ENCODE results near the gene ZNF585A.

Gene ZNF585A

GRCh38 chr19:37165635-37166034 is 6.9 kb downstream of the ZNF585A start:
- no peak for TF ChIP-seq CTCF (IDR thresholded peaks at IDR 0.05)

- TF ChIP-seq CTCF (IDR thresholded peaks at IDR 0.05): no peak
These were observed 12.3 kb downstream of the ZNF585A start for GRCh38 chr19:37160153-37160552.

- TF ChIP-seq CTCF (IDR thresholded peaks at IDR 0.05): no peak
These were observed 24.3 kb downstream of the ZNF585A start for GRCh38 chr19:37148214-37148613.

GRCh38 chr19:37136111-37136510 is 36.4 kb downstream of the ZNF585A start:
- TF ChIP-seq CTCF (IDR thresholded peaks at IDR 0.05): no peak

- TF ChIP-seq CTCF (IDR thresholded peaks at IDR 0.05): no peak
These were observed 43.7 kb downstream of the ZNF585A start for GRCh38 chr19:37128821-37129177.

GRCh38 chr19:37127999-37128820 is 44.3 kb downstream of the ZNF585A start:
- TF ChIP-seq CTCF (IDR thresholded peaks at IDR 0.05): no peak

- peak; percentile 20; the same call in 1 of the 2 replicates for TF ChIP-seq CTCF (IDR thresholded peaks at IDR 0.05)
These were observed 58.5 kb downstream of the ZNF585A start for GRCh38 chr19:37114001-37114400.

- TF ChIP-seq CTCF (IDR thresholded peaks at IDR 0.05): peak; percentile 11; the same call in 1 of the 2 replicates
These were observed 60.7 kb downstream of the ZNF585A start for GRCh38 chr19:37111753-37112152.

All from LNCAP (cell line).